Measurements from ENCODE around the gene TAF6. TPM values are rescaled to one million over a fixed set of nuclear protein-coding genes. Genes with fewer than 3 reads are reported as not detected.
A peak's percentile ranks its signal among the peaks of the same experiment; 100 is the strongest.

The TAF6 gene
- total and polyA plus RNA-seq, 9 of the 15 experiments (the other 6 are each of a cell fraction or from before 2014, with no cell fraction given), result 0.78 to 78.7 (median 21.3) TPM

DNA sequence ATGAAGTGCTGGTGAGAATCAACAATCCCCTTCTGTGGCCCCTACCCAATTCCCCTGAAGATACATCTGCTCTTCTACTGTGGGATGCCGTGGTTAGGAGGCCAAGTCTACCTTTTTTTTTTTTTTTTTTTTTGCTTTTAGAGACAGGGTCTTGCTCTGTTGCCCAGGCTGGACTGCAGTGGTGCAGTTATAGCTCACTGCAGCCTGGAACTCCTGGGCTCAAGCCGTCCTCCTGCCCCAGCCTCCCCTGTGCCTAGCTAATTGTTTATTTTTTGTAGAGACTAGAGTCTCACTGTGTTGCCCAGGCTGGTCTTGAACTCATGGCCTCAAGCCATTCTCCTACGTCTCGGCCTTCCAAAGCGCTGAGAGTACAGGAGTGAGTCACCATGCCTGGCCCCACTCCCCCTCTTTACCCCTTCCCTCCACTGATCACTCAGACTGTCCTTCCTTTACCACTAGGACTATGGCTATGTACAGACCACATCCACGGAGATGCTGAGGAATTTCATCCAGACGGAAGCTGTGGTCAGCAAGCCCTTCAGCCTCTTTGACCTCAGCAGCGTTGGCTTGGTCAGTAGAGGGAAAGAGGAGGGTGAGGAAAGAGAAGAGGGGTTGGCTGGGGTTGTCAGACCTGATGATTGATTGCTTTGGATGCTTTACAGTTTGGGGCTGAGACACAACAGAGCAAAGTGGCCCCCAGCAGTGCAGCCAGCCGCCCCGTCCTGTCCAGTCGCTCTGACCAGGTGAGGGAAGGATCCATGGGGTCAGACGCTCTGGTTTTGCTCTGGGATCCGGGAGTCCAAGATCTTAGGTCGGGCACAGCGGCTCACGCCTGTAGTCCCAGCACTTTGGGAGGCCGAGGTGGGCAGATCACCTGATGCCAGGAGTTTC is 16.0 kb downstream of the TAF6 start:
- no TSS peak for BruUV-seq (replicated peaks)
- Histone ChIP-seq H3K4me3 (no peak overlapping the region), H3K27ac (ENCODE audit: extremely low read depth, low read depth, low read length) (no peak overlapping the region; the same call in 1 of the 3 replicates), H3K9me3 (replicated peaks; ENCODE audit: control insufficient read depth, insufficient read depth, low read depth, low read length) (no peaks in the 10 kb centered on the region), H4K20me1 (replicated peaks; ENCODE audit: control insufficient read depth, insufficient read depth, low read length) (peaks cover 23% of the 10 kb centered on the region), H2AFZ (ENCODE audit: low read depth, low read length) (no peak overlapping the region), H3K9me1 (ENCODE audit: control insufficient read depth, insufficient read depth, low read length) (peaks cover 3% of the 10 kb centered on the region), H3K4me2 (ENCODE audit: insufficient read depth, low read length) (peak overlapping the region; percentile 92; the same call in 1 of the 2 replicates), H3K36me3 (ENCODE audit: control insufficient read depth, insufficient read depth, low read length) (peaks cover 65% of the 10 kb centered on the region), H3K79me2 (ENCODE audit: control insufficient read depth, insufficient read depth, low read length) (peaks cover 39% of the 10 kb centered on the region), H3K4me1 (replicated peaks in 1 of 2; ENCODE audit: control insufficient read depth in 2 of 2, insufficient read depth in 2 of 2, low read length in 2 of 2) (peaks cover 9 to 51% of the 10 kb centered on the region in 2 experiments; a peak in 4 of 5 replicates), H3K27me3 (ENCODE audit: control insufficient read depth in 2 of 2, insufficient read depth in 2 of 2, low read length in 2 of 2) (no peaks in the 10 kb centered on the region), H3K9ac (ENCODE audit: insufficient read depth in 1 of 2, low read depth in 2 of 2, low read length in 2 of 2) (peak overlapping the region; percentile 99 to 100; a peak in 3 of 4 replicates)
- POLR2A ChIA-PET, result interaction anchor here (0.7 to 4.6 kb wide), 7 partner anchors 10 to 595 kb away, joined by 3 to 115 read pairs (median 20); partner anchors contain the start of genes COPS6 and MBLAC1
- WGBS (ENCODE audit: insufficient coverage, low coverage, missing lambda C conversion rate), result 76% methylated on average over 17 of the region's 17 CpGs
- CTCF ChIA-PET (ENCODE audit: low intra/inter-chr PET ratio), result interaction anchor here (0.6 kb wide), 1 partner anchor 127 kb away, joined by 6 read pairs; no protein-coding TSS in a partner anchor
- in situ Hi-C loops (cut with MboI) (no loop called here), intact Hi-C loops (cut with micrococcal nuclease) (no loop called here)
- no peak for ATAC-seq
- DNase-seq (ENCODE audit: extremely low read depth in 1 of 4, low spot score in 3 of 4), result peak in 1 of 4 experiments; percentile 40
- FAIRE-seq, result peak; percentile 75
- TF ChIP-seq EZH2 (IDR thresholded peaks at IDR 0.05; ENCODE audit: borderline replicate concordance, low read depth, low read length) (no peak), KLF16 (IDR thresholded peaks at IDR 0.05) (no peak), ZBTB49 (CRISPR knock-in tag; IDR thresholded peaks at IDR 0.05; ENCODE audit: borderline replicate concordance) (no peak), ARID2 (IDR thresholded peaks at IDR 0.05) (no peak)
- TF ChIP-seq, protein P1, sequence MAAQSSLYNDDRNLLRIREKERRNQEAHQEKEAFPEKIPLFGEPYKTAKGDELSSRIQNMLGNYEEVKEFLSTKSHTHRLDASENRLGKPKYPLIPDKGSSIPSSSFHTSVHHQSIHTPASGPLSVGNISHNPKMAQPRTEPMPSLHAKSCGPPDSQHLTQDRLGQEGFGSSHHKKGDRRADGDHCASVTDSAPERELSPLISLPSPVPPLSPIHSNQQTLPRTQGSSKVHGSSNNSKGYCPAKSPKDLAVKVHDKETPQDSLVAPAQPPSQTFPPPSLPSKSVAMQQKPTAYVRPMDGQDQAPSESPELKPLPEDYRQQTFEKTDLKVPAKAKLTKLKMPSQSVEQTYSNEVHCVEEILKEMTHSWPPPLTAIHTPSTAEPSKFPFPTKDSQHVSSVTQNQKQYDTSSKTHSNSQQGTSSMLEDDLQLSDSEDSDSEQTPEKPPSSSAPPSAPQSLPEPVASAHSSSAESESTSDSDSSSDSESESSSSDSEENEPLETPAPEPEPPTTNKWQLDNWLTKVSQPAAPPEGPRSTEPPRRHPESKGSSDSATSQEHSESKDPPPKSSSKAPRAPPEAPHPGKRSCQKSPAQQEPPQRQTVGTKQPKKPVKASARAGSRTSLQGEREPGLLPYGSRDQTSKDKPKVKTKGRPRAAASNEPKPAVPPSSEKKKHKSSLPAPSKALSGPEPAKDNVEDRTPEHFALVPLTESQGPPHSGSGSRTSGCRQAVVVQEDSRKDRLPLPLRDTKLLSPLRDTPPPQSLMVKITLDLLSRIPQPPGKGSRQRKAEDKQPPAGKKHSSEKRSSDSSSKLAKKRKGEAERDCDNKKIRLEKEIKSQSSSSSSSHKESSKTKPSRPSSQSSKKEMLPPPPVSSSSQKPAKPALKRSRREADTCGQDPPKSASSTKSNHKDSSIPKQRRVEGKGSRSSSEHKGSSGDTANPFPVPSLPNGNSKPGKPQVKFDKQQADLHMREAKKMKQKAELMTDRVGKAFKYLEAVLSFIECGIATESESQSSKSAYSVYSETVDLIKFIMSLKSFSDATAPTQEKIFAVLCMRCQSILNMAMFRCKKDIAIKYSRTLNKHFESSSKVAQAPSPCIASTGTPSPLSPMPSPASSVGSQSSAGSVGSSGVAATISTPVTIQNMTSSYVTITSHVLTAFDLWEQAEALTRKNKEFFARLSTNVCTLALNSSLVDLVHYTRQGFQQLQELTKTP (IDR thresholded peaks at IDR 0.05; ENCODE audit: low read depth in 1 of 2, partially characterized antibody in 2 of 2), result no peak
- TF ChIP-seq, protein P2, sequence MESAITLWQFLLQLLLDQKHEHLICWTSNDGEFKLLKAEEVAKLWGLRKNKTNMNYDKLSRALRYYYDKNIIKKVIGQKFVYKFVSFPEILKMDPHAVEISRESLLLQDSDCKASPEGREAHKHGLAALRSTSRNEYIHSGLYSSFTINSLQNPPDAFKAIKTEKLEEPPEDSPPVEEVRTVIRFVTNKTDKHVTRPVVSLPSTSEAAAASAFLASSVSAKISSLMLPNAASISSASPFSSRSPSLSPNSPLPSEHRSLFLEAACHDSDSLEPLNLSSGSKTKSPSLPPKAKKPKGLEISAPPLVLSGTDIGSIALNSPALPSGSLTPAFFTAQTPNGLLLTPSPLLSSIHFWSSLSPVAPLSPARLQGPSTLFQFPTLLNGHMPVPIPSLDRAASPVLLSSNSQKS (CRISPR knock-in tag; IDR thresholded peaks at IDR 0.05), result no peak

Measured in K562 (cell line).